Fibroblast of villous mesenchyme (primary cell): Measurements from ENCODE around the gene GPRIN3. TPM values are rescaled to one million over a fixed set of nuclear protein-coding genes. Genes with fewer than 3 reads are reported as not detected.
A peak's percentile ranks its signal among the peaks of the same experiment; 100 is the strongest.
"Not testable (repeated sequence)": the region's sequence is repeated elsewhere in the genome, so short reads cannot be mapped to it uniquely, and the experiment has no call there.

Source experiments
- DNase-seq: peaks from one replicate; pipeline ENCODE4 v3.0.0-alpha.2; 2010; ENCODE audit warnings: low read depth
- H3K4me3 ChIP-seq: 2 replicates; pipeline ENCODE4 v1.5.1; 2011; ENCODE audit warnings: low read depth, mild to moderate bottlenecking, low read length
- CTCF ChIP-seq: IDR thresholded peaks from 2 replicates; pipeline ENCODE4 v1.5.1; 2012; ENCODE audit warnings: low read depth, mild to moderate bottlenecking, low read length; ENCODE audit not compliant: insufficient read depth
- total RNA-seq: library from RNA; depleted of rRNA; stranded (reverse); fragments of >200 nt; gene quantifications from 2 replicates; pipeline ENCODE4 v1.2.3, GENCODE V29; 2012

GPRIN3 gene
- total RNA-seq, 1 donor, result 0.43 TPM

- TF ChIP-seq CTCF, result no peak
Observed at GRCh38 chr4:89256203-89256800, 51.3 kb downstream of the GPRIN3 start.

GRCh38 chr4:89254847-89255246 is 52.8 kb downstream of the GPRIN3 start:
- TF ChIP-seq CTCF, result peak; percentile 86
- DNase-seq, result peak; percentile 23
- no peak overlapping the region for H3K4me3 ChIP-seq

More at GRCh38 chr4:89256203-89256800, 51.3 kb downstream of the GPRIN3 start:
- no peak overlapping the region for H3K4me3 ChIP-seq
- no peak for DNase-seq

GRCh38 chr4:89254347-89254746 is 53.3 kb downstream of the GPRIN3 start:
- not testable (repeated sequence) for DNase-seq, H3K4me3 ChIP-seq

- TF ChIP-seq CTCF, result no peak
- H3K4me3 ChIP-seq, result no peak overlapping the region
- DNase-seq, result no peak
Observed at GRCh38 chr4:89253935-89254334, 53.7 kb downstream of the GPRIN3 start.

GRCh38 chr4:89253311-89253710 is 54.3 kb downstream of the GPRIN3 start:
- no peak for DNase-seq
- no peak for TF ChIP-seq CTCF
- no peak overlapping the region for H3K4me3 ChIP-seq

GRCh38 chr4:89251396-89251795 is 56.2 kb downstream of the GPRIN3 start:
- TF ChIP-seq CTCF, result no peak
- no peak overlapping the region for H3K4me3 ChIP-seq
- no peak for DNase-seq

GRCh38 chr4:89249716-89250361 is 57.8 kb downstream of the GPRIN3 start:
- H3K4me3 ChIP-seq, result no peak overlapping the region
- no peak for DNase-seq
- TF ChIP-seq CTCF, result no peak
